Astrocyte (in vitro differentiated cells and primary cell): Measurements from ENCODE around the gene DES. TPM values are rescaled to one million over a fixed set of nuclear protein-coding genes. Genes with fewer than 3 reads are reported as not detected.

Source experiments
- DNase-seq: peaks from one replicate; pipeline ENCODE4 v3.0.0-alpha.2; 2010; ENCODE audit warnings: low read depth
- FAIRE-seq: peaks from 2 replicates; lab custom pipeline; 2011; peaks lifted over from hg19 to GRCh38; lab: Jason Lieb, UNC
- H2AFZ ChIP-seq: 2 replicates; pipeline ENCODE4 v1.6.0; 2012; ENCODE audit warnings: low read depth, low read length, inconsistent platforms
- H3K27ac ChIP-seq: 2 replicates; pipeline ENCODE4 v1.5.1; 2011; ENCODE audit warnings: low read depth, low read length, inconsistent platforms
- H3K27me3 ChIP-seq: 2 replicates; pipeline ENCODE4 v1.6.0; 2011; ENCODE audit warnings: low read length, inconsistent platforms; ENCODE audit not compliant: insufficient read depth
- H3K36me3 ChIP-seq: 2 replicates; pipeline ENCODE4 v1.5.1; 2011; ENCODE audit warnings: low read length, inconsistent platforms; ENCODE audit not compliant: insufficient read depth
- H3K4me1 ChIP-seq: 2 replicates; pipeline ENCODE4 v1.5.1; 2011; ENCODE audit warnings: low read length, inconsistent platforms; ENCODE audit not compliant: insufficient read depth
- H3K4me2 ChIP-seq: 2 replicates; pipeline ENCODE4 v1.6.0; 2012; ENCODE audit warnings: low read length, inconsistent platforms
- H3K4me3 ChIP-seq: 2 replicates; pipeline ENCODE4 v1.5.1; 2011; ENCODE audit warnings: low read depth, mild to moderate bottlenecking, low read length, inconsistent platforms; ENCODE audit not compliant: insufficient read depth
- H3K79me2 ChIP-seq: 2 replicates; pipeline ENCODE4 v1.6.0; 2012; ENCODE audit warnings: mild to moderate bottlenecking, low read length, inconsistent platforms; ENCODE audit not compliant: insufficient read depth
- H3K9ac ChIP-seq: 2 replicates; pipeline ENCODE4 v1.6.0; 2012; ENCODE audit warnings: mild to moderate bottlenecking, low read length, inconsistent platforms
- H3K9me3 ChIP-seq: 2 replicates; pipeline ENCODE4 v1.5.1; 2012; ENCODE audit warnings: low read depth, mild to moderate bottlenecking, low read length, inconsistent platforms; ENCODE audit not compliant: insufficient read depth
- H4K20me1 ChIP-seq: 2 replicates; pipeline ENCODE4 v1.6.0; 2012; ENCODE audit warnings: low read length, inconsistent platforms; ENCODE audit not compliant: insufficient read depth
- H3K27ac Mint-ChIP-seq: one replicate; pipeline ENCODE4 v1.8.0; 2021; ENCODE audit warnings: mild to moderate bottlenecking, mixed read lengths; ENCODE audit not compliant: unreplicated experiment
- H3K27me3 Mint-ChIP-seq: one replicate; pipeline ENCODE4 v1.8.0; 2021; ENCODE audit warnings: low read depth, mixed read lengths; ENCODE audit not compliant: unreplicated experiment
- H3K36me3 Mint-ChIP-seq: one replicate; pipeline ENCODE4 v1.8.0; 2021; ENCODE audit warnings: low read depth, mixed read lengths; ENCODE audit not compliant: unreplicated experiment
- H3K4me1 Mint-ChIP-seq: one replicate; pipeline ENCODE4 v1.8.0; 2021; ENCODE audit warnings: low read depth, mixed read lengths; ENCODE audit not compliant: unreplicated experiment
- H3K4me3 Mint-ChIP-seq: one replicate; pipeline ENCODE4 v1.8.0; 2021; ENCODE audit warnings: mild to moderate bottlenecking, moderate library complexity, mixed read lengths; ENCODE audit not compliant: unreplicated experiment
- H3K9me3 Mint-ChIP-seq: one replicate; pipeline ENCODE4 v1.8.0; 2021; ENCODE audit warnings: mild to moderate bottlenecking, mixed read lengths; ENCODE audit not compliant: unreplicated experiment
- CTCF ChIP-seq: IDR thresholded peaks from 2 replicates; pipeline ENCODE4 v1.5.1; 2011; ENCODE audit warnings: low read depth, mild to moderate bottlenecking, inconsistent platforms, low read length, moderate library complexity; ENCODE audit not compliant: insufficient read depth
- EZH2 ChIP-seq: IDR thresholded peaks from 2 replicates; pipeline ENCODE4 v1.6.1; 2012; ENCODE audit warnings: mild to moderate bottlenecking, low read length, inconsistent platforms; ENCODE audit not compliant: insufficient read depth
- total RNA-seq: library from RNA; stranded (reverse); gene quantifications from 2 replicates; pipeline ENCODE4 v1.2.1, GENCODE V29; 2021

Gene DES
- total RNA-seq, 1 donor from 2014 or later, result 5.4 TPM

- Histone ChIP-seq H3K4me1 (peaks cover 10% of the 10 kb centered on the region), H3K4me2 (no peak overlapping the region), H3K9me3 (no peaks in the 10 kb centered on the region), H2AFZ (no peak overlapping the region), H3K36me3 (no peaks in the 10 kb centered on the region), H3K27ac (no peak overlapping the region), H3K9ac (no peak overlapping the region), H4K20me1 (no peaks in the 10 kb centered on the region), H3K4me3 (no peak overlapping the region), H3K79me2 (no peaks in the 10 kb centered on the region), H3K27me3 (no peaks in the 10 kb centered on the region)
- Mint-ChIP-seq H3K9me3 (no peaks in the 10 kb centered on the region), H3K4me1 (peaks cover 16% of the 10 kb centered on the region), H3K36me3 (peaks cover 3% of the 10 kb centered on the region), H3K27ac (no peak overlapping the region), H3K4me3 (no peak overlapping the region), H3K27me3 (peaks cover 22% of the 10 kb centered on the region)
- TF ChIP-seq EZH2 (no peak), CTCF (no peak)
- no peak for DNase-seq
- no peak for FAIRE-seq
Observed at GRCh38 chr2:219426534-219427136, 8.5 kb downstream of the DES start.

GRCh38 chr2:219428469-219428868, 10.3 kb downstream of the DES start:
- no peaks in the 10 kb centered on the region for H4K20me1 ChIP-seq
- H3K36me3 ChIP-seq, result no peaks in the 10 kb centered on the region
- no peaks in the 10 kb centered on the region for H3K9me3 Mint-ChIP-seq
- peaks cover 4% of the 10 kb centered on the region for H3K36me3 Mint-ChIP-seq
- TF ChIP-seq CTCF (no peak), EZH2 (no peak)
- no peak overlapping the region for H3K4me2 ChIP-seq
- peaks cover 21% of the 10 kb centered on the region for H3K27me3 Mint-ChIP-seq
- no peak overlapping the region for H3K27ac Mint-ChIP-seq
- H3K9me3 ChIP-seq, result no peaks in the 10 kb centered on the region
- H3K9ac ChIP-seq, result no peak overlapping the region
- H3K27me3 ChIP-seq, result no peaks in the 10 kb centered on the region
- H3K4me3 Mint-ChIP-seq, result no peak overlapping the region
- H3K27ac ChIP-seq, result no peak overlapping the region
- peaks cover 10% of the 10 kb centered on the region for H3K4me1 ChIP-seq
- DNase-seq (no peak), FAIRE-seq (no peak)
- no peak overlapping the region for H2AFZ ChIP-seq
- no peaks in the 10 kb centered on the region for H3K79me2 ChIP-seq
- H3K4me1 Mint-ChIP-seq, result peaks cover 16% of the 10 kb centered on the region
- no peak overlapping the region for H3K4me3 ChIP-seq

DNA sequence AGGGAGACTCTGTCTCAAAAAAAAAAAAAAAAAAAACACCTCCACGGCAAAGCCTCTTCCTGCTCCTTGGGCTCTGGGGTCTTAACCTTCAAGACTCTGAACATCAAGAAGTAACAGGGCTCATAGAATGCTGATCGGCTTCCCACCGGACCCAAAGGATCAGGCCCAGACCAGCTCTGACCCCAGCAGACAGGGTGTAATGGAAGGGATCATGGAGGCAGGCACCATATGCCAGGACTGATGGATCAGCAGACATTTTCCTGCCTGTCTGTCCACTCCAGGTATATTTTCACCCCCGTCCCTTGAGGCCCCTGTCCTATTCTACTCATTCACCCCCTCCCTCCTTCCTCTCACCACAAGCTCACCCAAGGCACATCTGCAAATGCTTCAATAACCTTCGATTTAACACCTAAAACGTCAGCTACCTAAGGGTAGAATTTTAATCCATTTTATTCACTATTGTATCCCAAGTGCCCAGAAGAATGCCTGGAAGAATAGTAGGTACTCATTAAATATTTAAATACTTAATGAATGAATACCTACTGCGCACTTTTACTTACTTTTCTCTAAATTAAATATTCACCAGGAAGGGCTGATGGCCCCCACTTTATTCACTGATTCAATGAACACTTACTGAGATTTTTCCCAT, 11.9 kb downstream of the DES start:
- H3K9me3 Mint-ChIP-seq, result no peaks in the 10 kb centered on the region
- no peak overlapping the region for H3K4me3 Mint-ChIP-seq
- no peaks in the 10 kb centered on the region for H3K9me3 ChIP-seq
- H3K36me3 Mint-ChIP-seq, result peaks cover 2% of the 10 kb centered on the region
- peaks cover 14% of the 10 kb centered on the region for H3K4me1 ChIP-seq
- FAIRE-seq (no peak), DNase-seq (no peak)
- H3K27ac ChIP-seq, result no peak overlapping the region
- H3K36me3 ChIP-seq, result no peaks in the 10 kb centered on the region
- H4K20me1 ChIP-seq, result no peaks in the 10 kb centered on the region
- no peak overlapping the region for H3K9ac ChIP-seq
- H3K4me2 ChIP-seq, result no peak overlapping the region
- H3K27me3 ChIP-seq, result no peaks in the 10 kb centered on the region
- H2AFZ ChIP-seq, result no peak overlapping the region
- H3K27ac Mint-ChIP-seq, result peak overlapping the region; percentile 58
- TF ChIP-seq EZH2, result no peak
- peaks cover 24% of the 10 kb centered on the region for H3K27me3 Mint-ChIP-seq
- no peak overlapping the region for H3K4me3 ChIP-seq
- peaks cover 20% of the 10 kb centered on the region for H3K4me1 Mint-ChIP-seq
- H3K79me2 ChIP-seq, result no peaks in the 10 kb centered on the region
